GM19452 (cell line): ENCODE results near the gene NDUFB10.
"Not testable (repeated sequence)": the region's sequence is repeated elsewhere in the genome, so short reads cannot be mapped to it uniquely, and the experiment has no call there.

Experiments
- ATAC-seq: cut with Tn5 transposase; IDR thresholded peaks from one replicate; pipeline ENCODE4 v1.9.1; 2021; ENCODE audit not compliant: unreplicated experiment

Gene NDUFB10

DNA sequence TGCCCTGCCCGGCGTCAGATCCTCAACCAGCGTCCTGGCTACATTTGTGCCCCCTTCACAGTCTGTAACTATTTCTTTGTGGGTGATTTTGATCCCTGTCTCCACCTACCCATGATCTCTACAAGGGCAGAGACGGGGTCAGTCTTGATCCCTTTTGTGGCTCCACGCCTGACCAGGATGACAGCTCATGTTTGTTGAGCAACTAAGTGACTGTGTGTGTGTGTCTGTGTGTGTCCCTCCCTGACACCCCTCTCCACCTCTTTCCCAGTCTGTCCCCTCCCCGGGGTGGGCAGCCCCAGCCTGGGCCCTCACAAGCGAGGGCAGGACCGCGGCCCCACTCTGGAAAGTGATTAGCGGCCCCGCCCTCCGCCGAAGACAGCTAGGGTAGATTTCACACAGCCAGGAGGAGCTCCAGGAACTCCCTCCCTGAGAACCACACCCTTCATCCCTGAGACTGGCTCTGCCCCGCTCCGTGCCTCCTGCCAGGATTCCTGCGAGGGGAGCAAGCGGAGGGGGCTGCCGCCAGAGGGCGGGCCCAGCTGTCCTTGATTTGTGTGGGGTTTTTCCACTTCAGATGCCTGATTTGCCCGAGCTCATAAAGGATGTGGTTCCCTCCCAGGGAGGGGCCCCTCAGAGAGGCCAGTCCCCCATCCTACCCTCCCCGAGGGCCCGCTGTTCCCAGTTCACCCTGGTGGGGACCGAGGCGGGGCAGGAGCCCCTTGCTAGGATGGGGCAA is 35.9 kb upstream of the NDUFB10 start:
- no peak for ATAC-seq

DNA sequence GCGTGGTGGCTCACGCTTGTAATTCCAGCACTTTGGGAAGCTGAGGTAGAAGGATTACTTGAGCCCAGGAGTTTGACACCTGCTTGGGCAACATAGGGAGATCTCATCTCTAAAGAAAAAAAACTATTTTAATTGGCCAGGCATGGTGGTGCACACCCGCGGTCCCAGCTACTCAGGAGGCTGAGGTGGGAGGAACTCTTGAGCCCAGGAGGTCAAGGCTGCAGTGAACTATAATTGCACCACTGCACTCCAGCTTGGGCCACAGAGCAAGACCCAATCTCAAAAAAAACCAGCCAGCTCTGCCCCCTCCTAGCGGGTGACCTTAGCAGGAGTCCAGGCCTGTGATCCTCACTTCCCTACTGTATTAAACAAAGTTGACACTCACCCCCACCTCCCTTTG is 35.2 kb upstream of the NDUFB10 start:
- no peak for ATAC-seq

GRCh38 chr16:1926271-1926670 is 33.1 kb upstream of the NDUFB10 start:
- ATAC-seq = no peak

DNA sequence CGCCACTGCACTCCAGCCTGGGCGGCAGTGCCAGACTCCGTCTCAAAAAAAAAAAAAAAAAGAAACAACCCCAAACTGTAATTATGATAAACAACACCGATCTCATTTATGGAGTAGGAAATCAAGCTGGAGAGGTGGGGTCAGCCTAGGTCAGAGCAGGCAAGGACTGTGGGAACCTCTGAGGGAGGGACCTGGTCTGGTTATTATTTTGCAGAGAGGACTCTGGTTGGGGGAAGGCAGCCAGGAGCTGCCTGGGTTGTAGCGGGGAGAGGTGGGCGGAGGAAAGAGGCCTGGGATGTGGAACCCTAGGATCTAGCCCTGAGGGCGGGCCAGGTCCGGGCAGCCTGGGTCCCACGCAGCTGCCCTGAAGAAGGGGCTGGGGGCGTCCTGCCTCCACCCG is 30.2 kb upstream of the NDUFB10 start:
- ATAC-seq = no peak

GRCh38 chr16:1929578-1930337 is 29.6 kb upstream of the NDUFB10 start:
- ATAC-seq = peak; percentile 90

- no peak for ATAC-seq
Observed at GRCh38 chr16:1930338-1930720, 29.0 kb upstream of the NDUFB10 start.

GRCh38 chr16:1932050-1933028 is 27.0 kb upstream of the NDUFB10 start:
- ATAC-seq = no peak

GRCh38 chr16:1933097-1933661 is 26.2 kb upstream of the NDUFB10 start:
- no peak for ATAC-seq

GRCh38 chr16:1936945-1937479 is 22.3 kb upstream of the NDUFB10 start:
- ATAC-seq = no peak

DNA sequence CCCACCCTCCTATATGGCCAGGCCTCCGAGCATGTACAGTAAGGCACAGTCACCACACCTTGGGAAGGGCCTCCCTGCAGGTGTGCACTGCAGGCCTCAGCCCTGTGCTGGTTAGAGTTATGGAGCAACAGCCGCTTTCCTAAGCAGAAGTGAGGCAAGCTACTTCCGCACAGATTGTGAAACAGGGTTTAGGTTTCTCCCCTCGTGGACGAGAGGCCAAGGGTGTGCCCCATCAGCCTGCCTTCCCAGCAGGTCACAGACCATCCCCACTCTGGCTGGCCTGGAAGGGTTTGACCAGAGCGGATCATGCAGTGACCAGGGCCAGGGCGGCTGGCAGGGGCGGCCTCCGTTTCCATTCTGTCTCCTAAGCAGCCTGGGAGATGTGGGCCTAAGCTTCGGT is 21.0 kb upstream of the NDUFB10 start:
- no peak for ATAC-seq

- ATAC-seq = no peak
Observed at GRCh38 chr16:1938910-1939309, 20.4 kb upstream of the NDUFB10 start.

- not testable (repeated sequence) for ATAC-seq
Observed at GRCh38 chr16:1939833-1940232, 19.5 kb upstream of the NDUFB10 start.

GRCh38 chr16:1940273-1941161 is 18.8 kb upstream of the NDUFB10 start:
- no peak for ATAC-seq

- no peak for ATAC-seq
Observed at GRCh38 chr16:1941162-1942046, 17.9 kb upstream of the NDUFB10 start.

DNA sequence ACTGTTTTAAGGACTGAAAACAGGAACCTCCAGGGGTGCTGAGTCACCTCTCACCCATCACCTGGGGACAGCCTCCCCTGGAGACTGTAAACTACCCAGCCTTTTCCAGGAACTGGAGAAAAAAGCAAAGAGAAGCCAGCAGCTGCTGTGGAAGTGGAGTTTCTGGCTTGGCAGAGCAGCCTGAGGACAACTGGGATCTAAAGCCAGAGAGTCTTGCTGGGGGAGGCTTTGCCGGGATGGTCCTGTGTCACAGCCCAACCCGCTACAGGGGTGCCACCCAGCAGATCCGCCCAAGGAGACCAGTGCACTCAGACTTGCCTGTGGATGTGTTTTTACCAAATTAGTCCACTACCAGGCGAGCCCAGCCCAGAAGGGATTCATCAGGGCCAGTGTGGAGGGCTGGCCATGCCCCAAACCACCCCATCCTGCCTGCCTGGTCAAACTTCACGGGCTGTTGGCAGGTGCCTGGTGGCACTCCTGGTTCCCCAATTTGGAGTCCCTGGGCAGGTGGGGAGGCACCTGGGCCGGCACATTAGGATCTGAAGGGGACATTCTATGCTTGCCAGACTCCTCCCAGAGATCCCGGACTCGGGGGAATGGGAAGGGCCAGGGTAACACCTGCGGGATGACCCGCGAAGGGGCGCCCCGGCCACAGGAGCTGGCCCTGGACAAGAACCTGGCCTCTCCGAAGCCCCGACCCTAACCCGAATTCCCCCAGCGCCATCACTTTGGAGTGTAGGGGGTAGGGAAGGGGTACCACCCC is 17.1 kb upstream of the NDUFB10 start:
- ATAC-seq = no peak

- ATAC-seq = peak; percentile 93
Observed at GRCh38 chr16:1942810-1943726, 16.3 kb upstream of the NDUFB10 start, which contains the start of gene MSRB1. Gene MSRB1, minus strand, starts transcription at chr16:1943199. Its CDS starts 43 bp downstream, at chr16:1943156.
